HCT116 (cell line): Measurements from ENCODE around the gene CPA4. TPM values are rescaled to one million over a fixed set of nuclear protein-coding genes. Genes with fewer than 3 reads are reported as not detected.

ENCODE experiments used
- ATAC-seq: fragments of 200-7000 bp; cut with Tn5 transposase; 2 replicates; pipeline ENCODE4 v1.9.1; 2020; ENCODE audit warnings: mild to moderate bottlenecking, moderate library complexity
- BruUV-seq: library from RNA; stranded (reverse); fragments of 400-500 nt; replicated peaks from 2 replicates; lab custom pipeline; 2021; lab: Mats Ljungman, UMichigan
- CTCF ChIA-PET: fragments of 300-600 bp; sonication (Branson Sonifier 250); formaldehyde crosslinking; loops from one replicate; lab custom pipeline; 2021; ENCODE audit warnings: antibody characterized with exemption; lab: Charles Lee
- POLR2A ChIA-PET: fragments of 300-600, 350-600 bp; sonication (Branson Sonifier 250); formaldehyde crosslinking; loops from one replicate; lab custom pipeline; 2021; ENCODE audit warnings: antibody characterized with exemption; lab: Charles Lee
- RAD21 ChIA-PET, 2 experiments: fragments of 300-600 bp; sonication (Branson Sonifier 250); formaldehyde crosslinking; loops; one replicate each; lab custom pipeline; 2023; ENCODE audit warnings: low total read pairs in 2 of 2; ENCODE audit not compliant: uncharacterized antibody in 2 of 2, unreplicated experiment in 2 of 2, low non-redundant PET in 1 of 2; lab: Charles Lee
- DNase-seq: peaks from one replicate; pipeline ENCODE4 v3.0.0-alpha.2; 2010; ENCODE audit warnings: low read depth, low spot score
- H2AFZ ChIP-seq: fragments of 200-600 bp; shearing (Covaris generic), sonication (generic); 2 replicates; pipeline ENCODE4 v1.6.1; 2017; ENCODE audit warnings: low read depth, mixed run types, mixed read lengths, antibody characterized with exemption, low read length; ENCODE audit not compliant: poor library complexity, severe bottlenecking
- H3K27ac ChIP-seq: 2 replicates; pipeline ENCODE4 v1.5.1; 2012; ENCODE audit warnings: low read depth, low read length
- H3K27me3 ChIP-seq: fragments of 200-600 bp; sonication (generic); 2 replicates; pipeline ENCODE4 v1.6.1; 2016; ENCODE audit warnings: mixed run types, low read length, mixed read lengths; ENCODE audit not compliant: insufficient read depth
- H3K36me3 ChIP-seq, 2 experiments: fragments of 200-500 bp in 1 of 2; fragments of 200-600 bp in 1 of 2; sonication (Bioruptor generic) in 1 of 2; sonication (generic) in 1 of 2; 2 replicates each; pipeline versions ENCODE4 v1.5.1 to v1.6.1; 2014 to 2016; ENCODE audit warnings: low read length in 2 of 2, inconsistent platforms in 1 of 2, mixed read lengths in 1 of 2, mixed run types in 1 of 2; ENCODE audit not compliant: insufficient read depth in 2 of 2, control insufficient read depth in 1 of 2
- H3K4me1 ChIP-seq, 2 experiments: fragments of 200-600 bp in 1 of 2; sonication (generic) in 1 of 2; 2 replicates each; pipeline versions ENCODE4 v1.5.1 to v1.6.1; 2012 to 2017; ENCODE audit warnings: low read length in 2 of 2, inconsistent platforms in 1 of 2, mild to moderate bottlenecking in 1 of 2, mixed read lengths in 1 of 2, mixed run types in 1 of 2, moderate library complexity in 1 of 2; ENCODE audit not compliant: insufficient read depth in 2 of 2, control insufficient read depth in 1 of 2
- H3K4me2 ChIP-seq: fragments of 200-600 bp; sonication (generic); 2 replicates; pipeline ENCODE4 v1.6.1; 2017; ENCODE audit warnings: mixed run types, low read length, mixed read lengths
- H3K4me3 ChIP-seq, 2 experiments: fragments of 200-600 bp in 1 of 2; sonication (generic) in 1 of 2; replicated peaks in 1 of 2; 2 replicates each; pipeline ENCODE4 v1.5.1; 2011 to 2016; ENCODE audit warnings: low read length in 2 of 2, control low read depth in 1 of 2, low read depth in 1 of 2, mild to moderate bottlenecking in 1 of 2, mixed read lengths in 1 of 2, mixed run types in 1 of 2
- H3K79me2 ChIP-seq: fragments of 200-600 bp; sonication (generic); 2 replicates; pipeline ENCODE4 v1.6.1; 2017; ENCODE audit warnings: mild to moderate bottlenecking, mixed run types, low read length, moderate library complexity, mixed read lengths; ENCODE audit not compliant: insufficient read depth
- H3K9ac ChIP-seq: fragments of 200-600 bp; sonication (generic); 2 replicates; pipeline ENCODE4 v1.6.1; 2016; ENCODE audit warnings: low read length, mixed read lengths
- H3K9me2 ChIP-seq: fragments of 200-600 bp; sonication (generic), shearing (Covaris generic); 2 replicates; pipeline ENCODE4 v1.6.1; 2017; ENCODE audit warnings: mixed run types, mild to moderate bottlenecking, moderate library complexity; ENCODE audit not compliant: insufficient read depth
- H3K9me3 ChIP-seq, 2 experiments: fragments of 200-500 bp in 1 of 2; fragments of 200-600 bp in 1 of 2; sonication (Bioruptor generic) in 1 of 2; sonication (generic) in 1 of 2; 2 replicates each; pipeline ENCODE4 v1.6.1; 2014 to 2017; ENCODE audit warnings: low read length in 2 of 2, mixed read lengths in 2 of 2, inconsistent platforms in 1 of 2, low read depth in 1 of 2, mild to moderate bottlenecking in 1 of 2, mixed run types in 1 of 2, moderate library complexity in 1 of 2; ENCODE audit not compliant: control insufficient read depth in 1 of 2, insufficient read depth in 1 of 2
- H4K20me1 ChIP-seq: fragments of 200-600 bp; sonication (generic), shearing (Covaris generic); 2 replicates; pipeline ENCODE4 v1.6.1; 2017; ENCODE audit warnings: mixed run types, mild to moderate bottlenecking, moderate library complexity; ENCODE audit not compliant: insufficient read depth
- EZH2phosphoT487 ChIP-seq: fragments of 200-600 bp; IDR thresholded peaks from 2 replicates; pipeline ENCODE4 v1.6.1; 2018; ENCODE audit warnings: antibody characterized with exemption, borderline replicate concordance
- POLR2A ChIP-seq: IDR thresholded peaks from 2 replicates; pipeline ENCODE4 v1.7.0; 2011; ENCODE audit warnings: borderline replicate concordance; ENCODE audit not compliant: insufficient read depth, insufficient read length; ENCODE audit errors: extremely low read depth
- SP1 ChIP-seq: IDR thresholded peaks from 2 replicates; pipeline ENCODE4 v1.6.1; 2012; ENCODE audit warnings: low read depth
- intact Hi-C: fragments of 100-400 bp; cut with micrococcal nuclease; formaldehyde crosslinking; loops from 2 replicates; pipeline ENCODE4 v1.10.0; 2022
- total RNA-seq: library from RNA; stranded (reverse); gene quantifications from one replicate; pipeline ENCODE4 v1.2.1, GENCODE V29; 2021; ENCODE audit not compliant: unreplicated experiment
- TF ChIP-seq, protein P1 (sequence below): IDR thresholded peaks from 2 replicates; pipeline ENCODE4 v1.6.1; 2012
- TF ChIP-seq, protein P2 (sequence below): IDR thresholded peaks from 2 replicates; pipeline ENCODE4 v1.6.1; 2012; ENCODE audit warnings: low read depth

The CPA4 gene
- total RNA-seq, 1 experiment from 2014 or later, result 38.7 TPM

DNA sequence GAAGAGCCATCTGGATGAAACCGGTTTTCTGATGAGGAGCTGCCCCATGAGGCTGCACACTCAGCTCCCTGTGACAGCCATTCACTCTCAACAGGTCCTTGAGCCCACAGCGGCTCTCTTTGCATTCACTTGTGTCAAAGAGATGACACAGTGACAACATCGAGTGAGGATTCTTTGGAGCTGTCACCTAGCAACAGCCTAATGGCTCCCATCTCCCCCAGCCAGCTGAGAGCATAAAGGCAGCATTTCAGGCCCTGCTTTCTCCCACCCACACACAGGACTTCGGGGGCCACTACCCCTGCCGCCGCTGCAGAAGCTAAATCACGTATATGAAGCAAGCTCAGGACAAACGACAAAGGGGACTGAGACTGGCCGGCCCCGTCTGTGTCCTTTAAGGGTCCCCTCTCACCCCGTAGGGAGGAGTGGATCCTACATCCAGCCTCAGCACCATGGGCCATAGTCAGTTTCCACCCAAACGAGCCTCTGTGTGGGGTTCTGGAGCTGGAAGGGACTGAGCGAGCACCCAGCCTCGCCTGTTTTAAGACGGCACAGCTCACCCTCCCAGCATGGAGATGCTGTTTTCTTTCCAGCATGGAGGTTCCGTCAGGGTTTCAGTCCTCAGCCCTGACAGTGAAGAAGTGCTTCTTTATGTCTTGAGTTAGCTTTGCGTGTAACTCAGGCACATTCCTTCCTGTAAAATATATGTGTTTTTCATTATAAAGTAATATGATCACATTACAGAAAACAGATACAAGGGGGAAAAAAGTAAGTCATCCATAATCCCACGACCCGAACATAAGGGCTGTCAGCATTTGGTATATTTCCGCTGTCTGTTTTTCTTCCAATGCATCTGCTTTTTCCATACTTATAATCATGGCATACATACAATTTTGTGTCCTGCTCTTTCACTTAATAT lies 4.9 kb downstream of the CPA4 start:
- Histone ChIP-seq H3K27me3 (no peaks in the 10 kb centered on the region), H3K79me2 (no peaks in the 10 kb centered on the region), H3K4me2 (no peak overlapping the region), H3K27ac (no peak overlapping the region), H3K9me2 (no peaks in the 10 kb centered on the region), H3K9me3 (no peaks in the 10 kb centered on the region; a peak in 1 of 4 replicates), H2AFZ (no peak overlapping the region), H4K20me1 (no peaks in the 10 kb centered on the region), H3K36me3 (peaks cover 0 to 33% of the 10 kb centered on the region in 2 experiments; a peak in 1 of 4 replicates), H3K9ac (no peak overlapping the region), H3K4me1 (peaks cover 5 to 25% of the 10 kb centered on the region in 2 experiments), H3K4me3 (no peak overlapping the region)
- BruUV-seq, result no TSS peak
- POLR2A ChIA-PET, result no interaction called here
- DNase-seq (no peak), ATAC-seq (no peak)
- RAD21 ChIA-PET, result interaction anchor here in 1 of 2 experiments (0.6 kb wide), 1 partner anchor 30 kb away, joined by 3 read pairs; no protein-coding TSS in a partner anchor
- TF ChIP-seq, protein P1, sequence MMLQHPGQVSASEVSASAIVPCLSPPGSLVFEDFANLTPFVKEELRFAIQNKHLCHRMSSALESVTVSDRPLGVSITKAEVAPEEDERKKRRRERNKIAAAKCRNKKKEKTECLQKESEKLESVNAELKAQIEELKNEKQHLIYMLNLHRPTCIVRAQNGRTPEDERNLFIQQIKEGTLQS, result no peak
- TF ChIP-seq POLR2A (no peak), EZH2phosphoT487 (no peak), SP1 (no peak)
- TF ChIP-seq, protein P2, sequence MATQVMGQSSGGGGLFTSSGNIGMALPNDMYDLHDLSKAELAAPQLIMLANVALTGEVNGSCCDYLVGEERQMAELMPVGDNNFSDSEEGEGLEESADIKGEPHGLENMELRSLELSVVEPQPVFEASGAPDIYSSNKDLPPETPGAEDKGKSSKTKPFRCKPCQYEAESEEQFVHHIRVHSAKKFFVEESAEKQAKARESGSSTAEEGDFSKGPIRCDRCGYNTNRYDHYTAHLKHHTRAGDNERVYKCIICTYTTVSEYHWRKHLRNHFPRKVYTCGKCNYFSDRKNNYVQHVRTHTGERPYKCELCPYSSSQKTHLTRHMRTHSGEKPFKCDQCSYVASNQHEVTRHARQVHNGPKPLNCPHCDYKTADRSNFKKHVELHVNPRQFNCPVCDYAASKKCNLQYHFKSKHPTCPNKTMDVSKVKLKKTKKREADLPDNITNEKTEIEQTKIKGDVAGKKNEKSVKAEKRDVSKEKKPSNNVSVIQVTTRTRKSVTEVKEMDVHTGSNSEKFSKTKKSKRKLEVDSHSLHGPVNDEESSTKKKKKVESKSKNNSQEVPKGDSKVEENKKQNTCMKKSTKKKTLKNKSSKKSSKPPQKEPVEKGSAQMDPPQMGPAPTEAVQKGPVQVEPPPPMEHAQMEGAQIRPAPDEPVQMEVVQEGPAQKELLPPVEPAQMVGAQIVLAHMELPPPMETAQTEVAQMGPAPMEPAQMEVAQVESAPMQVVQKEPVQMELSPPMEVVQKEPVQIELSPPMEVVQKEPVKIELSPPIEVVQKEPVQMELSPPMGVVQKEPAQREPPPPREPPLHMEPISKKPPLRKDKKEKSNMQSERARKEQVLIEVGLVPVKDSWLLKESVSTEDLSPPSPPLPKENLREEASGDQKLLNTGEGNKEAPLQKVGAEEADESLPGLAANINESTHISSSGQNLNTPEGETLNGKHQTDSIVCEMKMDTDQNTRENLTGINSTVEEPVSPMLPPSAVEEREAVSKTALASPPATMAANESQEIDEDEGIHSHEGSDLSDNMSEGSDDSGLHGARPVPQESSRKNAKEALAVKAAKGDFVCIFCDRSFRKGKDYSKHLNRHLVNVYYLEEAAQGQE, result no peak
- CTCF ChIA-PET, result no interaction called here
- intact Hi-C loops, result no loop called here
